ENCODE measurements around the gene PGRMC2. TPM values are rescaled to one million over a fixed set of nuclear protein-coding genes. Genes with fewer than 3 reads are reported as not detected.

PGRMC2 gene
- total and polyA plus RNA-seq, 4 donors: 28.9 to 44.3 (median 32.1) TPM

DNA sequence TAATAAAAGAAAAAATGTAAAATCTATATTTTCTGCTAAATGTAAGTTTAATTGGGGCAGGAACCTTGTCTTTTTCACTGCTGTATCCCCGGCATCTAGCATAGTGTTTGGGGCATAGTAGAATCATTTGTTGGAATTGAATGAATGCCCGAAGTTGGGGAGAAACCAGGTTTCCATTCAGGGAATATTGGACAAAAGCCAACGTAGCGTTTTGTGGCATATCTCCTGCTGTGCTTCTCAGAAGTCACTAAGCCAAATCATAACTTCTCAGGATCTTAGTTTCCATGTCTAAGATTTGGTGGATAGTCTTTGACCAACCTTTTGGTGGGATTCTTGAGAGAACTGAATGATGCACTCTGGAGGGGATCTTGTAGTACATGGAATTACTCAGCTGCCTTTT lies 42.0 kb upstream of the PGRMC2 start (continued):
- TF ChIP-seq, protein P1, sequence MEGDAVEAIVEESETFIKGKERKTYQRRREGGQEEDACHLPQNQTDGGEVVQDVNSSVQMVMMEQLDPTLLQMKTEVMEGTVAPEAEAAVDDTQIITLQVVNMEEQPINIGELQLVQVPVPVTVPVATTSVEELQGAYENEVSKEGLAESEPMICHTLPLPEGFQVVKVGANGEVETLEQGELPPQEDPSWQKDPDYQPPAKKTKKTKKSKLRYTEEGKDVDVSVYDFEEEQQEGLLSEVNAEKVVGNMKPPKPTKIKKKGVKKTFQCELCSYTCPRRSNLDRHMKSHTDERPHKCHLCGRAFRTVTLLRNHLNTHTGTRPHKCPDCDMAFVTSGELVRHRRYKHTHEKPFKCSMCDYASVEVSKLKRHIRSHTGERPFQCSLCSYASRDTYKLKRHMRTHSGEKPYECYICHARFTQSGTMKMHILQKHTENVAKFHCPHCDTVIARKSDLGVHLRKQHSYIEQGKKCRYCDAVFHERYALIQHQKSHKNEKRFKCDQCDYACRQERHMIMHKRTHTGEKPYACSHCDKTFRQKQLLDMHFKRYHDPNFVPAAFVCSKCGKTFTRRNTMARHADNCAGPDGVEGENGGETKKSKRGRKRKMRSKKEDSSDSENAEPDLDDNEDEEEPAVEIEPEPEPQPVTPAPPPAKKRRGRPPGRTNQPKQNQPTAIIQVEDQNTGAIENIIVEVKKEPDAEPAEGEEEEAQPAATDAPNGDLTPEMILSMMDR (IDR thresholded peaks at IDR 0.05; ENCODE audit: low read depth, low read length, missing input control): no peak
- TF ChIP-seq, protein P2, sequence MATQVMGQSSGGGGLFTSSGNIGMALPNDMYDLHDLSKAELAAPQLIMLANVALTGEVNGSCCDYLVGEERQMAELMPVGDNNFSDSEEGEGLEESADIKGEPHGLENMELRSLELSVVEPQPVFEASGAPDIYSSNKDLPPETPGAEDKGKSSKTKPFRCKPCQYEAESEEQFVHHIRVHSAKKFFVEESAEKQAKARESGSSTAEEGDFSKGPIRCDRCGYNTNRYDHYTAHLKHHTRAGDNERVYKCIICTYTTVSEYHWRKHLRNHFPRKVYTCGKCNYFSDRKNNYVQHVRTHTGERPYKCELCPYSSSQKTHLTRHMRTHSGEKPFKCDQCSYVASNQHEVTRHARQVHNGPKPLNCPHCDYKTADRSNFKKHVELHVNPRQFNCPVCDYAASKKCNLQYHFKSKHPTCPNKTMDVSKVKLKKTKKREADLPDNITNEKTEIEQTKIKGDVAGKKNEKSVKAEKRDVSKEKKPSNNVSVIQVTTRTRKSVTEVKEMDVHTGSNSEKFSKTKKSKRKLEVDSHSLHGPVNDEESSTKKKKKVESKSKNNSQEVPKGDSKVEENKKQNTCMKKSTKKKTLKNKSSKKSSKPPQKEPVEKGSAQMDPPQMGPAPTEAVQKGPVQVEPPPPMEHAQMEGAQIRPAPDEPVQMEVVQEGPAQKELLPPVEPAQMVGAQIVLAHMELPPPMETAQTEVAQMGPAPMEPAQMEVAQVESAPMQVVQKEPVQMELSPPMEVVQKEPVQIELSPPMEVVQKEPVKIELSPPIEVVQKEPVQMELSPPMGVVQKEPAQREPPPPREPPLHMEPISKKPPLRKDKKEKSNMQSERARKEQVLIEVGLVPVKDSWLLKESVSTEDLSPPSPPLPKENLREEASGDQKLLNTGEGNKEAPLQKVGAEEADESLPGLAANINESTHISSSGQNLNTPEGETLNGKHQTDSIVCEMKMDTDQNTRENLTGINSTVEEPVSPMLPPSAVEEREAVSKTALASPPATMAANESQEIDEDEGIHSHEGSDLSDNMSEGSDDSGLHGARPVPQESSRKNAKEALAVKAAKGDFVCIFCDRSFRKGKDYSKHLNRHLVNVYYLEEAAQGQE (IDR thresholded peaks at IDR 0.05): no peak
- TF ChIP-seq GABPA (IDR thresholded peaks at IDR 0.05 in 1 of 2, conservative IDR thresholded peaks at IDR 0.05 in 1 of 2): no peak

DNA sequence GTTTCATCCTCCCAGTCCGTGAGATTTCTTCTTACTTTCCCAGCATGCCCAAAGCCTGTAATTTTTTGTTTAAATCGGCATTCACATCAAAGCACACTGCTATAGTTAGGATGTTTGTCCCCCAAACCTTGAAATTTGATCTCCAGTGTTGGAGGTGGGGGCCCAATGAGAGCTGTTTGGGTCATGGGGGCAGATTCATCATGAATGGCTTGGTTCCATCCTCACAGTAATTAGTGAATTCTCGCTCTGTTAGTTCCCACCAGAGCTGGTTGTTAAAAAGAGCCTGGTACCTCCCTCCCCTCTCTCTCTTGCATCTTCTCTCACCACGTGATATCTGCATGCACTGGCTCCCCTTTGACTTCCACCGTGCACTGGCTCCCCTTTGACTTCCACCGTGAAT lies 40.5 kb upstream of the PGRMC2 start:
- no peak for TF ChIP-seq HNF4A (conservative IDR thresholded peaks at IDR 0.05)
- TF ChIP-seq, protein P3, sequence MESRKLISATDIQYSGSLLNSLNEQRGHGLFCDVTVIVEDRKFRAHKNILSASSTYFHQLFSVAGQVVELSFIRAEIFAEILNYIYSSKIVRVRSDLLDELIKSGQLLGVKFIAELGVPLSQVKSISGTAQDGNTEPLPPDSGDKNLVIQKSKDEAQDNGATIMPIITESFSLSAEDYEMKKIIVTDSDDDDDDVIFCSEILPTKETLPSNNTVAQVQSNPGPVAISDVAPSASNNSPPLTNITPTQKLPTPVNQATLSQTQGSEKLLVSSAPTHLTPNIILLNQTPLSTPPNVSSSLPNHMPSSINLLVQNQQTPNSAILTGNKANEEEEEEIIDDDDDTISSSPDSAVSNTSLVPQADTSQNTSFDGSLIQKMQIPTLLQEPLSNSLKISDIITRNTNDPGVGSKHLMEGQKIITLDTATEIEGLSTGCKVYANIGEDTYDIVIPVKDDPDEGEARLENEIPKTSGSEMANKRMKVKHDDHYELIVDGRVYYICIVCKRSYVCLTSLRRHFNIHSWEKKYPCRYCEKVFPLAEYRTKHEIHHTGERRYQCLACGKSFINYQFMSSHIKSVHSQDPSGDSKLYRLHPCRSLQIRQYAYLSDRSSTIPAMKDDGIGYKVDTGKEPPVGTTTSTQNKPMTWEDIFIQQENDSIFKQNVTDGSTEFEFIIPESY (IDR thresholded peaks at IDR 0.05): no peak
- no peak for TF ChIP-seq SP1 (IDR thresholded peaks at IDR 0.05)
- TF ChIP-seq, protein P1 (IDR thresholded peaks at IDR 0.05; ENCODE audit: low read depth, low read length, missing input control): no peak
- TF ChIP-seq FOXA1 (IDR thresholded peaks at IDR 0.05): no peak
- TF ChIP-seq, protein P2 (IDR thresholded peaks at IDR 0.05): no peak
- no peak for TF ChIP-seq HNF4G (IDR thresholded peaks at IDR 0.05)
- no peak for TF ChIP-seq EGR1 (IDR thresholded peaks at IDR 0.05; ENCODE audit: low read depth in 2 of 2)
- no peak for TF ChIP-seq RXRA (IDR thresholded peaks at IDR 0.05)
- TF ChIP-seq JUND (IDR thresholded peaks at IDR 0.05): no peak
- no peak for TF ChIP-seq RAD21 (IDR thresholded peaks at IDR 0.05)
- TF ChIP-seq, protein P4, sequence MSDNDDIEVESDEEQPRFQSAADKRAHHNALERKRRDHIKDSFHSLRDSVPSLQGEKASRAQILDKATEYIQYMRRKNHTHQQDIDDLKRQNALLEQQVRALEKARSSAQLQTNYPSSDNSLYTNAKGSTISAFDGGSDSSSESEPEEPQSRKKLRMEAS (IDR thresholded peaks at IDR 0.05): no peak
- no peak for TF ChIP-seq GABPA (IDR thresholded peaks at IDR 0.05 in 1 of 2, conservative IDR thresholded peaks at IDR 0.05 in 1 of 2)
- no peak for TF ChIP-seq TAF1 (conservative IDR thresholded peaks at IDR 0.05)
- Histone ChIP-seq H3K4me1 (ENCODE audit: control insufficient read depth in 4 of 4, insufficient read depth in 4 of 4, low read length in 3 of 4) (no peaks in the 10 kb centered on the region), H3K27me3 (ENCODE audit: control insufficient read depth in 4 of 4, insufficient read depth in 4 of 4, low read length in 3 of 4) (no peaks in the 10 kb centered on the region), H3K9ac (ENCODE audit: low read depth in 1 of 2, low read length in 2 of 2) (no peak overlapping the region), H3K27ac (ENCODE audit: low read depth in 1 of 2, low read length in 2 of 2) (no peak overlapping the region), H3K36me3 (ENCODE audit: control insufficient read depth in 4 of 4, insufficient read depth in 3 of 4, low read depth in 1 of 4, low read length in 3 of 4) (peaks cover 0 to 2% (median 2%) of the 10 kb centered on the region in 4 donors), H3K4me3 (ENCODE audit: low read depth in 1 of 3, low read length in 3 of 3) (no peak overlapping the region), H3K9me3 (ENCODE audit: control insufficient read depth in 4 of 4, low read length in 3 of 4) (no peaks in the 10 kb centered on the region)
- 92% methylated on average over 6 of the region's 6 CpGs for WGBS
- no peak for DNase-seq (ENCODE audit: low spot score)
